Hematopoietic multipotent progenitor cell treated with erythropoietin and hydrocortisone succinate and interleukin-3 and kit ligand, for 17 days (in vitro differentiated cells): ENCODE data around the gene GABARAPL1.
"Not testable (repeated sequence)": the region's sequence is repeated elsewhere in the genome, so short reads cannot be mapped to it uniquely, and the experiment has no call there.

Source experiments
- DNase-seq: peaks from one replicate; pipeline ENCODE4 v3.0.0-alpha.2; 2015; ENCODE audit warnings: low spot score

GABARAPL1 gene

GRCh38 chr12:10212739-10213131 is at the start of gene GABARAPL1:
Gene GABARAPL1 (plus strand): TSS chr12:10212877. CDS start chr12:10213130, 253 bp downstream.
- DNase-seq, result peak; percentile 91

GRCh38 chr12:10163084-10163483 is 49.6 kb upstream of the GABARAPL1 start:
- DNase-seq, result no peak

- no peak for DNase-seq
Measured at GRCh38 chr12:10165421-10165820, 47.3 kb upstream of the GABARAPL1 start.

DNA sequence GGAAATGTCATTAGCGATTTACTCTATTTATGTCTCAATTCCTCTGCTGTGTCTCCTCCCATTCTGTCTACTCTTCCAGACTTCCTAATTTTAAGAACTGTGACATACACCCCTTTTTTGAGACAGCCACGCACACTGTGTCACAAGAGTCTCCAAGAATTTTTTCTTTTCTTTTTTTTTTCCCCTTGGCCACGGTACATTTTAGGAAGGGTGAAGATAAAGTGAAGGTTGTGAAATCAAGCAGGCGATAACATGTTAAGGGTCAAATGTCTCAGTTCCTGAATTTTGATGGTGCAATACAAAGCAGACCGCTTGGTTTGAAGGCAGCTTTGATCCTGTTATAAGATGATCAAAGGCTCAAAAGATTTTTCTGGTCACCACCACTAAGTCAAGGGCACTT is 45.1 kb upstream of the GABARAPL1 start:
- no peak for DNase-seq

GRCh38 chr12:10169104-10169503 is 43.6 kb upstream of the GABARAPL1 start:
- DNase-seq, result no peak

DNA sequence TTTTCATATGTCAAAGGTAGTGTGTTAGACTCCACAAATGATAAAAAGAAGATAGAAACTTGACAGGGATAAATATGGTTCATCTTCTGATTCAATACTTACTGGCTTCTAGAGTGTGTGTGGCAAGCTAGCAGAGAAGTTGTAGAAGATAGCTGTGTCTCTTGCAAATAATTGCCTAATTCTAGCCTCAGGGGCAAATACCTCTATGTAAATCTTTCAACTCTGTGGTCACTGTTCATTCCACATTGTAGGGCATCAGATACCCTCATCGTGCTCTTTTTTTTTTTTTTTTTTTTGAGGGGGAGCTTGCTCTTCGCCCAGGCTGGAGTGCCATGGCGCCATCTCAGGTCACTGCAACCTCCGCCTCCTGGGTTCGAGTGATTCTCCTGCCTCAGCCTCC is 42.5 kb upstream of the GABARAPL1 start:
- DNase-seq, result no peak

GRCh38 chr12:10171973-10172728 is 40.5 kb upstream of the GABARAPL1 start, which contains the start of gene OLR1:
Gene OLR1 (minus strand): TSS chr12:10172132. CDS start chr12:10172077, 55 bp downstream.
- DNase-seq, result no peak

GRCh38 chr12:10174986-10175614 is 37.6 kb upstream of the GABARAPL1 start:
- no peak for DNase-seq

DNA sequence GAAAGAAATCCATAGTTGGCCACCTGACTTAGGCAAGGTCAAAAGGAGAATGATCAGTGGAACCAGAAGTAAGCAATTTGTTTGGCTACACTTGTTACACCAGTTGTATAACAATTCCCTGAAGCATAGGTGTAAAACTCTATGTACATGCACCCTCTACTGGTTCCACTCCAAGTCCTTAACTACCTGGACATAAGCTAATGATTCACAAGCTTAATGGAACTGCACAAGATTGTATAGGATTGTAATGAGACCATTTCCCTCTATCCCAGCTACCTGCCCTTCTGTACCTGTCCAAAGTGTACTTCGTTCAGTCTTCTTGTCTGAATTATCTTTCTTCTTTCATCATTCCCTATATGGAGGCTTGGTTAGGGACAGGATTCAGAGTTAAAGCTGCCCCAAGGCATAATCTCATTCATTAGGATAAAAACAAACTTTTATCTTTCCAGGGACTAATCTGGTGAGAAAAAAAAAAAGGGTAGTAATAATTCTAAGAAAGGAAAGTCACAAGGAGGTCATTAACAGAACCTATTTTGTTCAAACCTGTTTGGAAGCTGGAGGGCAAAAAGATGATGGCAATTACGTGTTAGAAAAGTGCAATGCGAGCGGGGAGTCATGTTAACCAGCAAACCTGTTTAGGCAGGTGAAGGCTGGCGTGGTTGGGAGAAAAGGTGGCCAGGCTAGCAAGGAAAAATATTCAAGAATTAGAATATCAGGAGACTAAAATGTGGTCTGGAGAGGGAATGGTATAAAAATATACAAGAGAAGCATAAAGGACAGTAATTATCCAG is 36.6 kb upstream of the GABARAPL1 start:
- DNase-seq, result no peak

DNA sequence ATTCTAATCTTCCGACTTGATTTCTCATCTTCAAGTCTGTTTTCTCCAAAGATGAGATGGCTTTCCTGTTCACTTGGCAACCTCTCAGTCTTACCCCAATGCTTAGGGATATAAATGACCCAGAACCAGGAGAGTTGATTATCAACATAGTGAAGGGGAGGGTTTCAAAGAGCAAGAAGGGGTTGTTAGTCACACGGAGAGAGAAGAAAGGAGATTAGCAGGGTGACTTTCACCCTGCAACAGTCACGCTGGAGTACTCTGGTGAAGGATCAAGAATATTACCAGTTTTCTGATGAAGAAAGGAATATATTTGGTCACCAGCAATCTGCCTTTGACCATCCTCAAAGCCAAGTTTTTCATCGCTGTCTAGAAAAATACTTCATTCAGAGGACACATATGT is 33.9 kb upstream of the GABARAPL1 start, which contains the start of gene TMEM52B:
Gene TMEM52B, plus strand, starts transcription at position 212 of the 400 bp plus-strand sequence. CDS start 543 bp downstream, outside the sequence.
- no peak for DNase-seq

DNA sequence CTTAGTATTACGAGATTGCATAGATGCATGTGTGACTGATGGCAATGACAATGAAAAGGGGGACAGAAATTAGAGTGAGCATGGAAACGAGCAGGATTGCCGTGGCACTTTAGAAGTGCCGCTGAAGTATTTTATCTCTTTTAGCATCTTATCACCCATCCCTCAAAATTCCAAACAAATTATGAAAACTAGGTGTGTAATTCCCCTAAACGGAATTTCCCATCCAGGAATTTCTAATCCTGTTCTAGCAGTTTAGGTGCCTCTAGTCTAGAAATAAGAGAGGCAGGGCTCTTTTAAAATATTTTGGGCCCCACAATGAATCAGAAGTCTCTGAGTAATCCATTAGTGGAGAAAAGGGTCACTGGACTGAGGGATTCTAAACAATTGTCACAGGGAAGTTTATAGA is 32.9 kb upstream of the GABARAPL1 start:
- no peak for DNase-seq

DNA sequence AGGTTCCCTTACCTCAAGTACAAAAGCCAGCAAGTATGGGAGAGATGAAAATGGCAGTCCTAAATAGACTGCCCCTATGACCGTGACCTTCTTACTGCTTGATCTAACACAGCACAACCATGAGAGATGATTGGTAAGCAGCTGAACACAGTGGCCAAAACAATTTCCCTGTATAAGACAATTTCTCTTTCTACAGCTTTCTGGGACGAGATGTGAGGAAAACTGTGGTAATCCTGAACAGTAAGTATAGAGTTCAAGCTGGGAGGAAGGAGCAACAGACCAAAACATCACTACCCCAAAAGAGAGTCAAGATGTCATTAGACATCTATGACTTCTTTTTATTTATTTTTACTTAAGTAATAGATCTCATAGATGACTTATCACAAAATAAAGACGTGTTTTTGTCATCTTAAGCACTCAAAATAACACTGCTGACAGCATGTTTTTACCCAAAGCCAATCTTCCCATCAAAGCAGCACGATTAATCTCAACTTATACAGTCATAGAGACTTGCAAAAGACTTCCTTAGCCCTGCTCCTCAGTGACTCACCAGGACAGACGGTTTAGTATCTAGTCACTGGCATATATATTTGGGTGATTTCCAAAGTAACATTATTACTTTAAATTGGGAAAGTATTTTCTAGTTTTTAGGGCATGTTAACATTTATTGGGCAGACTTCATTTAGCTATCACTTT is 30.2 kb upstream of the GABARAPL1 start:
- DNase-seq, result no peak

DNA sequence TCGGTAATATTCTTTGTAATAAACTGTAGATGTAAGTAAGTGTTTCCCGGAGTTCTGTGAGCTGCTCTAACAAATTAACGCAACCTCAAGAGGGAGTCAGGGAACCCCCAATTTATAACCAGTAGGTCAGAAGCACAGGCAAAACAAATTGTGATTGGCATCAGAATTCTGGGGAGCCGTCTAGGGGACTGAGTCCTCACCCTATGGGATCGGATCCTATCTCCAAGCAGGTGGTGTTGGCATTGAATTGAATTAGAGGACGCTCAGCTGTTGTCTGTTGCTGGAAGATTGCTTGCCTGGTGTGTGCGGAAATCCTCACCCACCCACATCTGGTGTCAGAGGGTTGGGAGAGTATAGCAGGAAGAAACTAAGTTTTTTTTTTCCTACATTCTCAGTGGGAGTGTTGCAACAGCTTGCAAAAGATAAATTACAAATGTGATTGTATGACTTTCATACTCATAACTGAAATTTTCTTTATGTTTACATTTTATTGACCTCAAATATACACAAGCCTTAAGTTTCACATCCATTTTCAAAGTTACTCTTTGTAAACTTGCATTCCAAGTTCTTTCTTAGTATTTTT is 28.3 kb upstream of the GABARAPL1 start:
- DNase-seq, result no peak

DNA sequence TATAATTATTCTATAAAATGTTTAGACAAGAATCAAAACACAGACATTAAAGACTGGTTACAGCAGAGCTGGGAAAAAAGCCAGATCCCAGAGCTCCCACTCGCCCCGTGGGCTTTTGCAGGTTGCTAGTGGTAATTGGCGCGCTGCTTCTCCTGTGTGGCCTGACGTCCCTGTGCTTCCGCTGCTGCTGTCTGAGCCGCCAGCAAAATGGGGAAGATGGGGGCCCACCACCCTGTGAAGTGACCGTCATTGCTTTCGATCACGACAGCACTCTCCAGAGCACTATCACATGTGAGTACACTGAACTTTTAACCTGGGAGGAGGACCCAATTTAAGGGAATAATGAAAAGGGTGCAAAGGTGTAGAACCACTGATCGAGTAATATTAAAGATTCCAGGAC is 26.4 kb upstream of the GABARAPL1 start:
- DNase-seq, result no peak

- DNase-seq, result not testable (repeated sequence)
Measured at GRCh38 chr12:10186958-10187357, 25.7 kb upstream of the GABARAPL1 start.

DNA sequence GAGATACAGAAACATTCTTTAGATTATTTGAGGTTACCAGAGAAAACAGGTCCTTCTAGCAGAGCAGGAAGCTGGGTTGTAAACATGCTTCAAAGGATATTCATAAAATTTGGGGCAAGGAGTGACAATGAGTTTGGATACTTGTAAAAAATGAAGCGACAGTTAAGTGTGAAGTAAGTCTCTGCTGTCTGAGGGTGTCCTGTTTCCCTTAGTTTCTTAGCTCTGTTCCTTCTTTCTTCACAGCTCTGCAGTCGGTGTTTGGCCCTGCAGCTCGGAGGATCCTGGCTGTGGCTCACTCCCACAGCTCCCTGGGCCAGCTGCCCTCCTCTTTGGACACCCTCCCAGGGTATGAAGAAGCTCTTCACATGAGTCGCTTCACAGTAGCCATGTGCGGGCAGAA is 23.0 kb upstream of the GABARAPL1 start:
- DNase-seq, result no peak

- DNase-seq, result peak; percentile 78
Measured at GRCh38 chr12:10190558-10191388, 21.9 kb upstream of the GABARAPL1 start.

DNA sequence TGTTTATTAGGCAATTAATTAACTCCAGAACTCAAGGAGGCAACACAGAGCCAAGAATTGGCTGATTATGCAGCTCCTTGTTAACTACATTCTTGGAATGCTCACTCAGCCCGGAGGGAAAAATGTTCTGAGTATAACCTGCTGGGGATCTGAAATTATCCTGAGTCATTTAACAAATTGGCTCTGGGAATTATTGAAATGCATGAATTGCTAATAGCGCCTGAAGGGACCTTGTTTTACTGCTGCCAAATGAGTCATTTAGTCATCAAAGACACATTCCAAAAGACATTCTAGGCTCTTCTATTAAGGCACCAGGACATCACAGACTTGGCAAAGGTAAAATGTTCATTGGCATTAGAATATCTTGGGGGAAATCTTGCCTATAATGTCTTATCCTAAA is 20.8 kb upstream of the GABARAPL1 start:
- DNase-seq, result no peak

GRCh38 chr12:10194160-10194670 is 18.5 kb upstream of the GABARAPL1 start:
- no peak for DNase-seq

DNA sequence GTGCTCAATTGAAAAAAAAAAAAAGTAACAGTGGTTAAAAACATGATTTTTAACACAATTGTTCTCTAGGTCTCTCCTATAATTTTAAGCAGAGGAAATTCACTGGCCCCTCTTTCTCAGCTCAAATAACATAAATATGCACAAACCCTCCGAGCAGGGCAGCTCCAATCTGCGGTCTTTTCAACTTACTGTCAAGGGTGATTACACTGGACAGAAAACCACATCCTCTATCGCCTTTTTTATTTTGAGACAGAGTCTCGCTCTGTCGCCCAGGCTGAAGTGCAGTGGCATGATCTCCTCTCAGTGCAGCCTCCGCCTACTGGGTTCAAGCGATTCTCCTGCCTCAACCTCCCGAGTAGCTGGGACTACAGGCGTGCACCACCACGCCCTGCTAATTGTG is 16.5 kb upstream of the GABARAPL1 start:
- no peak for DNase-seq

DNA sequence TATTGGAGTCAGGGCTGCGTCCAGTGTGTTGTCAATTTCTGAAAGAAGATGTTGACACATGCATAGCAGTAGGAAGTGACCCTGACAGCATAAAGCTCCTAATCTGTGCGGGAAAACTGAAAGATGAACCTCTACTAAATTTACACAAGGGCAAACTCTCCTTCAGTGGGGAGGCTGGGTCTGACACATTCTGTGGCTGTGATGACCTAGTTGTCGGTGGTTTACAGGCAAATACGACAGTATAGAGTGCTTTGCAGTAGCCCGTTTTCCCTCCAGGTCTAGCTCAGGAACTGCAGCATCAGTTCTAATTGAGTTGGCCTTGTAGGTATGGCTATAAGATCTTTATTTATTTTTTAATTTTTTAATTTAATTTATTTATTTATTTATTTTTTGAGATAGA is 14.8 kb upstream of the GABARAPL1 start:
- DNase-seq, result no peak
